NCI-H1694 (cell line): Measurements from ENCODE around the gene GYS2.
"Not testable (repeated sequence)": the region's sequence is repeated elsewhere in the genome, so short reads cannot be mapped to it uniquely, and the experiment has no call there.

ENCODE experiments used
- DNase-seq: peaks from one replicate; lab custom pipeline; 2025; lab: John Stamatoyannopoulos, UW

The GYS2 gene

GRCh38 chr12:21604245-21605101 lies at the start of gene GYS2:
GYS2 (minus strand) TSS chr12:21604847; CDS start chr12:21604592, 255 bp downstream.
- DNase-seq = no peak

- DNase-seq = no peak
These were observed 47.2 kb upstream of the GYS2 start for GRCh38 chr12:21651821-21652220.

GRCh38 chr12:21650997-21651396 lies 46.4 kb upstream of the GYS2 start:
- no peak for DNase-seq

GRCh38 chr12:21649034-21649433 lies 44.4 kb upstream of the GYS2 start:
- DNase-seq = no peak

GRCh38 chr12:21648378-21648777 lies 43.7 kb upstream of the GYS2 start:
- DNase-seq = no peak

GRCh38 chr12:21647179-21647578 lies 42.5 kb upstream of the GYS2 start:
- no peak for DNase-seq

- DNase-seq = not testable (repeated sequence)
These were observed 40.4 kb upstream of the GYS2 start for GRCh38 chr12:21645041-21645500.

GRCh38 chr12:21644516-21644915 lies 39.9 kb upstream of the GYS2 start:
- DNase-seq = no peak

GRCh38 chr12:21643758-21644157 lies 39.1 kb upstream of the GYS2 start:
- DNase-seq = no peak

GRCh38 chr12:21642707-21643389 lies 38.2 kb upstream of the GYS2 start:
- no peak for DNase-seq

GRCh38 chr12:21638054-21638891 lies 33.6 kb upstream of the GYS2 start:
- DNase-seq = no peak

- no peak for DNase-seq
These were observed 29.6 kb upstream of the GYS2 start for GRCh38 chr12:21634245-21634644.

- no peak for DNase-seq
These were observed 26.7 kb upstream of the GYS2 start for GRCh38 chr12:21631367-21631766.

- DNase-seq = no peak
These were observed 23.3 kb upstream of the GYS2 start for GRCh38 chr12:21627924-21628323.

- DNase-seq = no peak
These were observed 13.9 kb upstream of the GYS2 start for GRCh38 chr12:21618566-21618965.

- DNase-seq = no peak
These were observed 12.4 kb upstream of the GYS2 start for GRCh38 chr12:21617030-21617429.

GRCh38 chr12:21615431-21615830 lies 10.8 kb upstream of the GYS2 start:
- no peak for DNase-seq

- DNase-seq = no peak
These were observed 9.9 kb upstream of the GYS2 start for GRCh38 chr12:21614506-21614905.

GRCh38 chr12:21613931-21614330 lies 9.3 kb upstream of the GYS2 start:
- DNase-seq = no peak

- DNase-seq = no peak
These were observed 3.5 kb upstream of the GYS2 start for GRCh38 chr12:21608196-21608595.

GRCh38 chr12:21607701-21608100 lies 3.1 kb upstream of the GYS2 start:
- no peak for DNase-seq

GRCh38 chr12:21606175-21606574 lies 1.5 kb upstream of the GYS2 start:
- no peak for DNase-seq
